ENCODE results near the gene SPATS2L.
A peak's percentile ranks its signal among the peaks of the same experiment; 100 is the strongest.

SPATS2L gene

DNA sequence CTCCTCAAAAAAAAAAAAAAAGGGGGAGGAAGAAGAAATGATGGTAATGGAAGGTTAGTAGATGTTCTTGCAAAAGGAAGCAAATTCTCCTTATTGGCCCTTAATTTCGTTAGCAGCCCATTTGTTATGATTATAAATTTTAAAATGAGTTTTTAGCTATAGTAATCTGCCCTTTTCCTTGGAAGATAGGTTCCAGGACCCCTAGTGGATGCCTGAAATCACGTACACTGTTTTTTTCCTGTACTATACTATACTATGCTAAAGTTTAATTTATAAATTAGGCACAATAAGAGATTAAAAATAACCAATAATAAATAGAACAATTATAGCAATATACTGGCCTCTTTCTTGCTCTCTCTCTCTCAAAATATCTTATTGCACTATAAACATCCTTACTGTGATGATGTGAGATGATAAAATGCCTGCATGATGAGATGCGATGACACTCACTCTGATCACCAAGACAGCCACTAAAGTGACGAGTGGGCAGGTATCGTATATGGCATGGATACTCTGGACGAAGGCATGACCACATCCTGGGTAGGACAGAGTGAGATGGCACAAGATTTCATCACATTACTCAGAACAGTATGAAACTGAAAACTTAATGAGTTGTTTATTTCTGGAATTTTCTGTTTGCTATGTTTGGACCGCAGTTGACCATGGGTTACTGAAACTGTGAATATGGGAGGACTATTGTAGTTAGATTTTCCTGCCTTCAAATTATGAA, 116.2 kb downstream of the SPATS2L start:
- H3K36me3 ChIP-seq = peaks cover 44% of the 10 kb centered on the region
- peak; percentile 19; the same call in 1 of the 2 replicates for TF ChIP-seq CTCF (IDR thresholded peaks at IDR 0.05; ENCODE audit: low read depth, low read length)
- H3K4me1 ChIP-seq = peaks cover 32% of the 10 kb centered on the region
- no peaks in the 10 kb centered on the region for H3K27me3 ChIP-seq
- DNase-seq = no peak
- no peak overlapping the region for H3K4me3 ChIP-seq (ENCODE audit: low read depth, low read length)
- H3K9me3 ChIP-seq = no peaks in the 10 kb centered on the region

DNA sequence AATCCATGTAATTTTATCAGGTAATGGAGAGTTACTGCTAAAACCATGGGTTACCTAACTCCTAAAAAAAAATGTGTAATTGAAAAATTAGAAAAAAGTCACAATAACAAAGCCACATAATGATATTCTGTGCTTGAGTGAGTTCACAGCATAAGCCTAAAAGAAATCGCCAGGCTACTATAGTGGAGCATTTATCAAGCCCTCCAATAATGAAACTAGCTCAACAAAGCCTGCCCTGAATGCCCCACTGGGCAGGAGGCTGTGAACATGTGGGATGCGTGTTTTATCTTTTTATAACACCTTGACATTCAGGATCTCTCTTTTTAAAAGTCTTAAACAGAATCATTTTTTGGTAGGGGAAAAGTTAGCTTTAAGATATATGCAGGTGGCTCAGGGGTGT, 117.0 kb downstream of the SPATS2L start:
- Histone ChIP-seq H3K4me3 (ENCODE audit: low read depth, low read length) (no peak overlapping the region), H3K4me1 (peaks cover 37% of the 10 kb centered on the region), H3K27me3 (no peaks in the 10 kb centered on the region), H3K36me3 (peaks cover 39% of the 10 kb centered on the region), H3K9me3 (no peaks in the 10 kb centered on the region)
- no peak for DNase-seq
- TF ChIP-seq CTCF (IDR thresholded peaks at IDR 0.05; ENCODE audit: low read depth, low read length) = no peak

- H3K4me1 ChIP-seq = peaks cover 50% of the 10 kb centered on the region
- DNase-seq = no peak
- peaks cover 30% of the 10 kb centered on the region for H3K36me3 ChIP-seq
- H3K4me3 ChIP-seq (ENCODE audit: low read depth, low read length) = no peak overlapping the region
- no peaks in the 10 kb centered on the region for H3K9me3 ChIP-seq
- no peak for TF ChIP-seq CTCF (IDR thresholded peaks at IDR 0.05; ENCODE audit: low read depth, low read length)
- H3K27me3 ChIP-seq = no peaks in the 10 kb centered on the region
These were observed 118.7 kb downstream of the SPATS2L start for GRCh38 chr2:200425026-200425821.

GRCh38 chr2:200426754-200427153, 120.3 kb downstream of the SPATS2L start:
- Histone ChIP-seq H3K36me3 (peaks cover 17% of the 10 kb centered on the region), H3K27me3 (no peaks in the 10 kb centered on the region)

DNA sequence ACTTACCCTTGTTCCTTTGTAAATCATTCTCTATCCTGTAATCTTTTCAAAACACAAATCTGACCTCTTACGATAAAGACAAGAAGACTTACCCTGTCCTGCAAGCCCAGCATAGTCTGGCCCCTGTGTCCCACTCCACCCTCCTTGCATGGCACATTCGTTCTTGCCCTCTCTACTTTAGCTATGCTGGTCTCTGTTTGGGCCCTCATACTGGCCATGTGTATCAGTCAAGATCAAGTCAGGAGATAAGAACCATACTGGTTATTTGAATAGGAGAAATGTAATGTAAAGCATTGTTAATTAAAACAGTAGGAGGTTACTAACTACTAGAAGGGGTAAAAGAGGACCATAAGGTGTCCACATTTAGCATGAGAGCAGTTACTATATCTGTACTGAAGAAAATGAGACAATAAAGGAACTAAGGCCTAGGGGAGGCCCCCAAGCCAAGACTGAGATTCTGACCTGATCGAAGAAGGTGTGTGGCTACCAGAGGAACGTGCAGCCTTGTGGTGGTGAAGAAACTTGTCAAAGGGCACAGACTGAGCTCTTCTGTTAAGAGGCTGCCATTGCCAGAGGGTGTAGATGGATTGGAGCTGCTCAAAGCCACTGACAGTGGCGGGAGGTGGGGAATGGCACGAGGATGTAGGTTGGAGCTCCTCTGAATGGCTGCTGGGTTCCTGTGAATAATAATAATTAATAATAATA, 122.6 kb downstream of the SPATS2L start:
- H3K9me3 ChIP-seq = no peaks in the 10 kb centered on the region
- H3K27me3 ChIP-seq = no peaks in the 10 kb centered on the region
- peaks cover 11% of the 10 kb centered on the region for H3K36me3 ChIP-seq
- peaks cover 43% of the 10 kb centered on the region for H3K4me1 ChIP-seq
- peak; percentile 66 for DNase-seq
- H3K4me3 ChIP-seq (ENCODE audit: low read depth, low read length) = peak overlapping the region; percentile 26
- TF ChIP-seq CTCF (IDR thresholded peaks at IDR 0.05; ENCODE audit: low read depth, low read length) = no peak

More at GRCh38 chr2:200426754-200427153, 120.3 kb downstream of the SPATS2L start:
- H3K9me3 ChIP-seq = no peaks in the 10 kb centered on the region
- peaks cover 52% of the 10 kb centered on the region for H3K4me1 ChIP-seq
- H3K4me3 ChIP-seq (ENCODE audit: low read depth, low read length) = no peak overlapping the region
- TF ChIP-seq CTCF (IDR thresholded peaks at IDR 0.05; ENCODE audit: low read depth, low read length) = no peak
- DNase-seq = no peak

Data from BE2C (cell line).